Gastrocnemius medialis (tissue), 4 donors: ENCODE data around the gene LRRC8D. TPM values are rescaled to one million over a fixed set of nuclear protein-coding genes. Genes with fewer than 3 reads are reported as not detected.

Source experiments
- ATAC-seq, 2 donors: fragments of 150-250 bp; one replicate each; pipeline ENCODE4 v1.9.1; 2016
- DNase-seq, 2 donors: peaks; one replicate each; pipeline ENCODE4 v3.0.0-alpha.2; 2019
- H3K27ac ChIP-seq, 4 donors: fragments of 200-600 bp; sonication (generic); 1 replicate in 1 of 4; 2 replicates in 3 of 4; pipeline ENCODE4 v1.5.1; 2016 to 2018; ENCODE audit warnings: mild to moderate bottlenecking in 2 of 4, moderate library complexity in 1 of 4
- H3K27me3 ChIP-seq, 3 donors: fragments of 200-600 bp; sonication (generic) in 2 of 3; 1 replicate in 1 of 3; 2 replicates in 2 of 3; pipeline versions ENCODE4 v1.5.1 to v1.6.0; 2016 to 2019; ENCODE audit warnings: mild to moderate bottlenecking in 1 of 3, moderate library complexity in 1 of 3
- H3K36me3 ChIP-seq, 2 donors: fragments of 200-600 bp; sonication (generic) in 1 of 2; one replicate each; pipeline ENCODE4 v1.5.1; 2017 to 2018
- H3K4me1 ChIP-seq, 2 donors: fragments of 200-600 bp; sonication (generic) in 1 of 2; one replicate each; pipeline ENCODE4 v1.5.1; 2016 to 2017; ENCODE audit warnings: mild to moderate bottlenecking in 2 of 2
- H3K4me3 ChIP-seq, 4 donors: fragments of 200-600 bp; sonication (generic) in 3 of 4; 1 replicate in 1 of 4; 2 replicates in 3 of 4; pipeline ENCODE4 v1.5.1; 2016 to 2019; ENCODE audit warnings: mild to moderate bottlenecking in 2 of 4
- H3K9me3 ChIP-seq, 3 donors: fragments of 200-600 bp; sonication (generic) in 2 of 3; 1 replicate in 1 of 3; 2 replicates in 2 of 3; pipeline ENCODE4 v1.5.1; 2016 to 2019
- CTCF ChIP-seq, 5 experiments: fragments of 450-650 bp in 3 of 5; fragments of 200-600 bp in 2 of 5; sonication (generic) in 2 of 5; IDR thresholded peaks in 4 of 5; conservative IDR thresholded peaks in 1 of 5; 1 replicate in 4 of 5; 2 replicates in 1 of 5; pipeline ENCODE4 v1.5.1; 2016 to 2019; ENCODE audit warnings: antibody characterized with exemption in 5 of 5, mild to moderate bottlenecking in 3 of 5, moderate library complexity in 3 of 5
- POLR2A ChIP-seq, 2 donors: fragments of 450-650 bp; IDR thresholded peaks; one replicate each; pipeline ENCODE4 v1.6.1; 2017; ENCODE audit warnings: antibody characterized with exemption in 2 of 2, mild to moderate bottlenecking in 2 of 2, moderate library complexity in 2 of 2
- in situ Hi-C, 4 donors: fragments of 200-750 bp; cut with MboI; loops; one replicate each; pipeline versions ENCODE4 v1.15.0 to v1.8.0; 2017; ENCODE audit warnings: low sequenced_read_pairs in 4 of 4
- intact Hi-C: fragments of 100-400 bp; cut with DNase I; formaldehyde crosslinking; loops from one replicate; pipeline ENCODE4 v1.15.1; 2023; ENCODE audit warnings: low total_unique reads
- total RNA-seq, 4 donors: library from RNA; depleted of rRNA; stranded (reverse); fragments of >200 nt; gene quantifications; one replicate each; pipeline versions ENCODE4 v1.1.0 to v1.2.3, GENCODE V29; 2016

LRRC8D gene
- total RNA-seq, 4 donors from 2014 or later = 3.0 to 15.0 (median 9.2) TPM

DNA sequence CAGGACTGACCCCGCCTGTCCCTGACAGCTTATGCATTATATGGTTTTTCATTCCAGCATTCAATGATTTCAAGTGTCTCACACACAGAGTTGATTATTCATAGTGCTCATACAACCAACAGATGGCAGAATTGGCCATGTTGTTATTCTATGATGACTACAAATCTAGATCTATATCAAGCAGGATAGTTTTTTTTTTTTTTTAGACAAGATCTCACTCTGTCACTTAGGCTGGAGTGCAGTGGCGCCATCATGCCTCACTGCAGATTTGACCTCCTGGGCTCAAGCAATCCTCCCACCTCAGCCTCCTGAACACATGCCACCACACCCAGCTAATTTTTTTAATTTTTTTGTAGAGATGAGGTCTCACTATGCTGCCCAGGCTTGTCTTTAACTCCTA lies 40.1 kb upstream of the LRRC8D start:
- in situ Hi-C loops (no loop called here), intact Hi-C loops (no loop called here)
- H3K4me1 ChIP-seq = no peaks in the 10 kb centered on the region
- no peaks in the 10 kb centered on the region for H3K9me3 ChIP-seq
- ATAC-seq = no peak
- no peaks in the 10 kb centered on the region for H3K36me3 ChIP-seq
- no peak for DNase-seq
- H3K27ac ChIP-seq = no peak overlapping the region
- H3K27me3 ChIP-seq = no peaks in the 10 kb centered on the region
- no peak overlapping the region for H3K4me3 ChIP-seq
- TF ChIP-seq CTCF (IDR thresholded peaks at IDR 0.05 in 4 of 5, conservative IDR thresholded peaks at IDR 0.05 in 1 of 5) (no peak), POLR2A (IDR thresholded peaks at IDR 0.05) (no peak)

DNA sequence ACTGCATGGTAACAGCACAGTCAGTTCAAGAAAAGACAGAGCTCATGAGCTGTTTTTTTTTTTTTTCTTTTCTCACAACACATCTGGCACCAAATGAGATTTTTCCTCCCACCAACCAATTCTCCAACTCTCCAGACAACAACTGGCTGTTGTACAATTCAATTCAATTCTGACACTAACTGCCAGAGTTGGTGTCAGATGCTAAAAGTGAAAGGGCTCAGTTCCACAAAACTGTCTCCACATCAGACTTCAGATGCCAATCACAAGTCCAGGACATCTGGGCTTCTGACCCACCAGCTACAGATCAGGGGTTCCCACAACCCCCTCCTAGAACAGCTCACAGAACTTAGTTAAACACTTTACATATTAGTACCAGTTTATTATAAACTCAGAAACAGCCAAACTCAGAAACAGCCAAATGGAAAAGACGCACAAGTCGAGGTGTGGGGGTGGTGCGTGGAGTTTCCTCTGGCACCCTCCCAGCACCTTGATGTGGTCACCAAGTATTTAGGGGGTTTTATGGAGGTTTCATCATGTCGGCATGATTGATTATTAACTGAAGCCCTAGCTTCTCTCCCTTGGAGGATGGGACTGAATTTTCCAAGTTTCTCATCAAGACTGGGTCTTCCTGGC lies 39.2 kb upstream of the LRRC8D start:
- DNase-seq (no peak), ATAC-seq (no peak)
- no peaks in the 10 kb centered on the region for H3K27me3 ChIP-seq
- in situ Hi-C loops = no loop called here
- no peaks in the 10 kb centered on the region for H3K36me3 ChIP-seq
- H3K4me3 ChIP-seq = no peak overlapping the region
- TF ChIP-seq POLR2A (IDR thresholded peaks at IDR 0.05) (no peak), CTCF (IDR thresholded peaks at IDR 0.05 in 4 of 5, conservative IDR thresholded peaks at IDR 0.05 in 1 of 5) (no peak)
- H3K27ac ChIP-seq = no peak overlapping the region
- no peaks in the 10 kb centered on the region for H3K4me1 ChIP-seq
- intact Hi-C loops = no loop called here
- no peaks in the 10 kb centered on the region for H3K9me3 ChIP-seq

DNA sequence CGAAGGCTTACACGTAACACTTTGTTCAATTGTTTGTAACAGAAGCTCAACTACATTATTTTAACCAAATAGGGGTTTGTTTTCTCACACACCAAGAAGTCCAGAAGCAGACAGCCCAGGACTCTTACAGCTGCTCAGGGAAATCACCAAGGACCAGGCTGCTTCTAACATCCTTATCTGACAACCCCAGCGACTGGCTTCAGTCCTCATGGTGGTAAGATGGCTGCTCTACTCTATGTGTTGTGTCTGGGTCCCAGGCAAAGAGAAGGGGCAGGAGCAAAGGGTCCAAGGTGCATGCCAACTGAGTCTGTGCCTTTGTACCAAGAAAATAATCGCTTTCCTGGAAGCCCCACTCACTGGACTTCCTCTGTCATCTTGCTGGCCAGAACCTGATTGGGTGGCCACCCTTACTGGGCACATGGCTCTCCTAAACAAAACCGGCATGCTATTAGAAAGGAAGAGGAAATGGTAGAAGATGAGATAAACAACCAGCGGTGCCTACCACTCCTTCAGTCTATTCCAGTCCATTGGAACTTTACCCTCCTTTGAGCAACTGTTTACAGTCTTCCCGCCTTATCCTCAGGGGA lies 34.1 kb upstream of the LRRC8D start:
- in situ Hi-C loops = no loop called here
- H3K4me3 ChIP-seq = no peak overlapping the region
- no peaks in the 10 kb centered on the region for H3K4me1 ChIP-seq
- H3K27me3 ChIP-seq = no peaks in the 10 kb centered on the region
- no peak for ATAC-seq
- no peak for DNase-seq
- H3K36me3 ChIP-seq = no peaks in the 10 kb centered on the region
- H3K9me3 ChIP-seq = no peaks in the 10 kb centered on the region
- intact Hi-C loops = no loop called here
- TF ChIP-seq CTCF (IDR thresholded peaks at IDR 0.05 in 4 of 5, conservative IDR thresholded peaks at IDR 0.05 in 1 of 5) (no peak), POLR2A (IDR thresholded peaks at IDR 0.05) (no peak)
- no peak overlapping the region for H3K27ac ChIP-seq

DNA sequence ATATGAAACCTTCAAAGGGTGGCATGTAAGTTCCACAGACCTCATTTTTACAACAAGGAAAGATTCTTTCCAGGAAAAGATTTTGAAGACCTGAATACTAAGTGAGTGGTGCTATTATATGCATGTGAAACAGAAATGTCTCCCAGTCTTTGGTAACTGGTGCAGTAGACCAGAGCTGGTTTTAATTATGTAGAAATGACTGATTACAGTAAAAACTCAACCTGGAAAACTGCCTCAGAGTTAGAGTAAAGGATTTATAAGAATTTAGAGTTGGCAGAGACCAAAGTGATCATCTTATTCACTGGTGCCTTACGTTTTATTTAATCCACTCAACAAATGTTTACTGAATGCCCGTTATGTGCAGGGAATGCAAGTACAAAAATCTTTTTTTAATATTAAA lies 30.2 kb upstream of the LRRC8D start:
- Histone ChIP-seq H3K27me3 (no peaks in the 10 kb centered on the region), H3K36me3 (no peaks in the 10 kb centered on the region), H3K4me1 (no peaks in the 10 kb centered on the region), H3K4me3 (no peak overlapping the region), H3K27ac (no peak overlapping the region), H3K9me3 (no peaks in the 10 kb centered on the region)
- TF ChIP-seq POLR2A (IDR thresholded peaks at IDR 0.05) = no peak
- TF ChIP-seq CTCF (IDR thresholded peaks at IDR 0.05 in 4 of 5, conservative IDR thresholded peaks at IDR 0.05 in 1 of 5) = no peak
- DNase-seq = no peak
- in situ Hi-C loops (no loop called here), intact Hi-C loops (no loop called here)
- no peak for ATAC-seq
